Liver (tissue), 3 donors: ENCODE measurements around the gene BPIFB3.

Source experiments
- JUND ChIP-seq, 2 donors: IDR thresholded peaks; 2 replicates each; pipeline ENCODE4 v1.6.1; 2016; ENCODE audit warnings: antibody characterized with exemption in 2 of 2
- MAX ChIP-seq: IDR thresholded peaks from 2 replicates; pipeline ENCODE4 v1.6.1; 2016; ENCODE audit warnings: antibody characterized with exemption
- NR2F2 ChIP-seq: IDR thresholded peaks from 2 replicates; pipeline ENCODE4 v1.6.1; 2016; ENCODE audit warnings: antibody characterized with exemption
- REST ChIP-seq: IDR thresholded peaks from 2 replicates; pipeline ENCODE4 v1.6.1; 2016; ENCODE audit warnings: antibody characterized with exemption, mild to moderate bottlenecking
- TF ChIP-seq, protein P1 (sequence below): fragments of 150-350 bp; IDR thresholded peaks from 2 replicates; pipeline ENCODE4 v1.5.1; 2017; ENCODE audit warnings: improper control_type of control experiment, low read depth, low read length; ENCODE audit not compliant: missing input control
- donor health status: healthy.
- donor health status: healthy.

DNA sequence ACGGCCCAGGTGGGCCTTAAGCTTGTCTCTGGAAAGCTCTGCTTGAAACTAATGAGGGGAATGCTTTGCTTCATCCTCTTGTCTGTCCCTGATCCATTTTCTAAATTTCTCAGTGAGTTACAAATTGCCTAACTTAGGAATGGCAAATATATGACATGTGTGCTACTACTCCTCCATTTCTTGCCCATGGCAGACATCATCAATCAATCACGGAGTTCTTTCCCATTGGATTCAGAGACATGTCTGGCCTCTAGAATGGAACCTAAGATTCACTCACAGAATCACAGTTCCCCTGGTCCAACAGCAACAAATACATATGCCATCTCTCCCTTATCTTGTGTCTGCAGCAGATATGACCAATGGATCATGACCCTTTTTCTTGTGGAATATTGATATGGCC is 19.1 kb downstream of the BPIFB3 start:
- TF ChIP-seq JUND (IDR thresholded peaks at IDR 0.05) (no peak), MAX (no peak), REST (no peak), NR2F2 (no peak)
- TF ChIP-seq, protein P1, sequence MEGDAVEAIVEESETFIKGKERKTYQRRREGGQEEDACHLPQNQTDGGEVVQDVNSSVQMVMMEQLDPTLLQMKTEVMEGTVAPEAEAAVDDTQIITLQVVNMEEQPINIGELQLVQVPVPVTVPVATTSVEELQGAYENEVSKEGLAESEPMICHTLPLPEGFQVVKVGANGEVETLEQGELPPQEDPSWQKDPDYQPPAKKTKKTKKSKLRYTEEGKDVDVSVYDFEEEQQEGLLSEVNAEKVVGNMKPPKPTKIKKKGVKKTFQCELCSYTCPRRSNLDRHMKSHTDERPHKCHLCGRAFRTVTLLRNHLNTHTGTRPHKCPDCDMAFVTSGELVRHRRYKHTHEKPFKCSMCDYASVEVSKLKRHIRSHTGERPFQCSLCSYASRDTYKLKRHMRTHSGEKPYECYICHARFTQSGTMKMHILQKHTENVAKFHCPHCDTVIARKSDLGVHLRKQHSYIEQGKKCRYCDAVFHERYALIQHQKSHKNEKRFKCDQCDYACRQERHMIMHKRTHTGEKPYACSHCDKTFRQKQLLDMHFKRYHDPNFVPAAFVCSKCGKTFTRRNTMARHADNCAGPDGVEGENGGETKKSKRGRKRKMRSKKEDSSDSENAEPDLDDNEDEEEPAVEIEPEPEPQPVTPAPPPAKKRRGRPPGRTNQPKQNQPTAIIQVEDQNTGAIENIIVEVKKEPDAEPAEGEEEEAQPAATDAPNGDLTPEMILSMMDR = no peak
